Endothelial cell of umbilical vein (primary cell): ENCODE results near the gene PON2. TPM values are rescaled to one million over a fixed set of nuclear protein-coding genes. Genes with fewer than 3 reads are reported as not detected.

ENCODE experiments used
- BruUV-seq: library from RNA; stranded (reverse); fragments of 400-500 nt; replicated peaks from 2 replicates; lab custom pipeline; 2021; lab: Mats Ljungman, UMichigan
- CTCF ChIA-PET: fragments of 300-600, 350-600 bp; sonication (Branson Sonifier 250); formaldehyde crosslinking; loops from one replicate; lab custom pipeline; 2021; ENCODE audit warnings: antibody characterized with exemption, inconsistent platforms; lab: Charles Lee
- POLR2A ChIA-PET: fragments of 300-600, 350-600 bp; sonication (Branson Sonifier 250); formaldehyde crosslinking; loops from one replicate; lab custom pipeline; 2021; ENCODE audit warnings: antibody characterized with exemption, inconsistent platforms; lab: Charles Lee
- DNase-seq: peaks from one replicate; pipeline ENCODE4 v3.0.0-alpha.2; 2011; ENCODE audit warnings: low read depth, low spot score
- FAIRE-seq: peaks from 2 replicates; lab custom pipeline; 2011; peaks lifted over from hg19 to GRCh38; lab: Jason Lieb, UNC
- H2AFZ ChIP-seq: 2 replicates; pipeline ENCODE4 v1.6.0; 2012; ENCODE audit warnings: low read depth, low read length, control low read depth, inconsistent platforms
- H3K27ac ChIP-seq: 2 replicates; pipeline ENCODE4 v1.5.1; 2011; ENCODE audit warnings: low read depth, mild to moderate bottlenecking, control low read depth, low read length, moderate library complexity; ENCODE audit not compliant: insufficient read depth
- H3K27me3 ChIP-seq, 2 experiments: 2 replicates each; pipeline versions ENCODE4 v1.6.0 to v1.6.1; 2011; ENCODE audit warnings: low read length in 2 of 2, mixed read lengths in 1 of 2; ENCODE audit not compliant: control insufficient read depth in 2 of 2, insufficient read depth in 2 of 2
- H3K36me3 ChIP-seq, 2 experiments: 2 replicates in 1 of 2; 3 replicates in 1 of 2; pipeline ENCODE4 v1.5.1; 2011; ENCODE audit warnings: low read length in 2 of 2, mild to moderate bottlenecking in 1 of 2, moderate library complexity in 1 of 2; ENCODE audit not compliant: control insufficient read depth in 2 of 2, insufficient read depth in 2 of 2; ENCODE audit errors: extremely low read depth in 1 of 2
- H3K4me1 ChIP-seq: 3 replicates; pipeline ENCODE4 v1.5.1; 2011; ENCODE audit warnings: mild to moderate bottlenecking, low read length; ENCODE audit not compliant: control insufficient read depth, insufficient read depth; ENCODE audit errors: extremely low read depth
- H3K4me2 ChIP-seq: 2 replicates; pipeline ENCODE4 v1.6.1; 2011; ENCODE audit warnings: low read length, control low read depth, mixed read lengths; ENCODE audit not compliant: insufficient read depth
- H3K4me3 ChIP-seq, 3 experiments: fragments of 200-600 bp in 1 of 3; sonication (generic), shearing (Covaris generic) in 1 of 3; replicated peaks in 1 of 3; 2 replicates each; pipeline ENCODE4 v1.5.1; 2011 to 2016; ENCODE audit warnings: control low read depth in 3 of 3, low read length in 3 of 3, mild to moderate bottlenecking in 2 of 3, inconsistent platforms in 1 of 3, low read depth in 1 of 3, moderate library complexity in 1 of 3; ENCODE audit not compliant: insufficient read depth in 1 of 3
- H3K79me2 ChIP-seq: 2 replicates; pipeline ENCODE4 v1.6.0; 2012; ENCODE audit warnings: low read length, inconsistent platforms; ENCODE audit not compliant: control insufficient read depth, insufficient read depth
- H3K9ac ChIP-seq: replicated peaks from 2 replicates; pipeline ENCODE3; 2011; ENCODE audit warnings: low read length, control low read depth; ENCODE audit not compliant: insufficient read depth; ENCODE audit errors: extremely low read depth
- H3K9me1 ChIP-seq: replicated peaks from 3 replicates; pipeline ENCODE4 v1.6.0; 2011; ENCODE audit warnings: mild to moderate bottlenecking, low read length; ENCODE audit not compliant: control insufficient read depth, insufficient read depth; ENCODE audit errors: extremely low read depth
- H3K9me3 ChIP-seq: replicated peaks from 2 replicates; pipeline ENCODE4 v1.5.1; 2012; ENCODE audit warnings: low read length, inconsistent platforms; ENCODE audit not compliant: control insufficient read depth, insufficient read depth
- H4K20me1 ChIP-seq: replicated peaks from 2 replicates; pipeline ENCODE3; 2011; ENCODE audit warnings: mild to moderate bottlenecking, low read length; ENCODE audit not compliant: control insufficient read depth, insufficient read depth; ENCODE audit errors: extremely low read depth
- EZH2 ChIP-seq: IDR thresholded peaks from 2 replicates; pipeline ENCODE4 v1.6.1; 2012; ENCODE audit warnings: borderline replicate concordance, low read depth, mild to moderate bottlenecking, moderate library complexity, low read length, inconsistent platforms; ENCODE audit not compliant: severe bottlenecking
- FOS ChIP-seq: IDR thresholded peaks from 2 replicates; pipeline ENCODE4 v1.6.1; 2011; ENCODE audit warnings: mild to moderate bottlenecking, low read length, moderate library complexity, borderline replicate concordance; ENCODE audit not compliant: insufficient read depth
- GATA2 ChIP-seq: IDR thresholded peaks from 2 replicates; pipeline ENCODE4 v1.7.0; 2011; ENCODE audit warnings: low read depth, mild to moderate bottlenecking, moderate library complexity, mixed read lengths, low read length; ENCODE audit not compliant: insufficient read length, insufficient read depth
- JUN ChIP-seq: IDR thresholded peaks from 2 replicates; pipeline ENCODE4 v1.6.1; 2011; ENCODE audit warnings: borderline replicate concordance, low read depth; ENCODE audit not compliant: insufficient read length, insufficient read depth
- MYC ChIP-seq: IDR thresholded peaks from one replicate; pipeline ENCODE4 v1.6.1; 2011; ENCODE audit warnings: mild to moderate bottlenecking, low read depth, low read length
- POLR2A ChIP-seq: IDR thresholded peaks from 2 replicates; pipeline ENCODE4 v1.6.1; 2012; ENCODE audit warnings: low read depth, mild to moderate bottlenecking, control low read depth, low read length
- POLR2AphosphoS5 ChIP-seq: IDR thresholded peaks from 2 replicates; pipeline ENCODE4 v1.6.1; 2012; ENCODE audit warnings: low read depth, mild to moderate bottlenecking, control low read depth, low read length, moderate library complexity; ENCODE audit not compliant: insufficient read depth
- dilution Hi-C: fragments of 300-500 bp; cut with MboI; formaldehyde crosslinking; loops from one replicate; pipeline ENCODE4 v1.15.0; 2019; ENCODE audit warnings: low sequenced_read_pairs; ENCODE audit not compliant: extremely low pct_ligation_motif_present
- intact Hi-C: fragments of 100-400 bp; cut with micrococcal nuclease; formaldehyde crosslinking; loops from one replicate; pipeline ENCODE4 v1.10.0; 2022
- polyA plus RNA-seq, 4 experiments: library from polyadenylated mRNA; depleted of rRNA in 3 of 4; stranded (reverse) in 3 of 4; unstranded in 1 of 4; fragments of >200 nt; gene quantifications; 2 replicates each; pipeline versions ENCODE4 v1.2.1 to v1.2.3, GENCODE V29; 2011 to 2012; ENCODE audit warnings: missing spikeins in 1 of 4
- total RNA-seq: library from RNA; stranded (reverse); gene quantifications from 2 replicates; pipeline ENCODE4 v1.2.3, GENCODE V29; 2021
- TF ChIP-seq, protein P1 (sequence below), 2 donors: IDR thresholded peaks; 1 replicate in 1 of 2; 2 replicates in 1 of 2; pipeline ENCODE4 v1.5.1; 2011; ENCODE audit warnings: low read length in 2 of 2, mild to moderate bottlenecking in 2 of 2, moderate library complexity in 2 of 2, control low read depth in 1 of 2, inconsistent platforms in 1 of 2, low read depth in 1 of 2; ENCODE audit not compliant: insufficient read depth in 1 of 2; ENCODE audit errors: extremely low read depth in 1 of 2
- TF ChIP-seq, protein P2 (sequence below): IDR thresholded peaks from 2 replicates; pipeline ENCODE4 v1.6.1; 2011; ENCODE audit not compliant: insufficient read depth, insufficient read length

Gene PON2
- total and polyA plus RNA-seq, 2 donors (not counting 3 experiments of a cell fraction or from before 2014, with no cell fraction given) = 110 to 125 TPM

DNA sequence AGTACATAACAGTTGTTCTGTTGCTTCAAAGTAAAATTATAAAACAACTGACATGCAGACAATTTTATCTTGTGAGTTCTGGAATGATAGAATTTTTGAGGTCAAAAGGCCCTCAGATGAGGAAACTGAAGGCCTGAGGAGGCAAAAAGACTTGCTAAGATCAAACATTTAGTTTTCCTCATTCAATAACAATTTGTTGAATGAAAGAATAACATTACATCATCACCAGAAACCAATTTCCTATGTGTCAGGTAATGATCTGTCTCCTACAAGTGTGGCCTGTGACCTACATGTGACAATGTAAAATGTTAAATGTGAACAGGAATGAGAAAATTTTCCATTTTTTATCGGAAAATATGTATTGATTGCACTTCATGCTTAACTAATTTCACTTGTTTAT, 34.4 kb upstream of the PON2 start:
- no peaks in the 10 kb centered on the region for H3K9me1 ChIP-seq
- TF ChIP-seq POLR2A (no peak), EZH2 (no peak), MYC (no peak), GATA2 (no peak), FOS (no peak), POLR2AphosphoS5 (no peak), JUN (no peak)
- TF ChIP-seq, protein P1, sequence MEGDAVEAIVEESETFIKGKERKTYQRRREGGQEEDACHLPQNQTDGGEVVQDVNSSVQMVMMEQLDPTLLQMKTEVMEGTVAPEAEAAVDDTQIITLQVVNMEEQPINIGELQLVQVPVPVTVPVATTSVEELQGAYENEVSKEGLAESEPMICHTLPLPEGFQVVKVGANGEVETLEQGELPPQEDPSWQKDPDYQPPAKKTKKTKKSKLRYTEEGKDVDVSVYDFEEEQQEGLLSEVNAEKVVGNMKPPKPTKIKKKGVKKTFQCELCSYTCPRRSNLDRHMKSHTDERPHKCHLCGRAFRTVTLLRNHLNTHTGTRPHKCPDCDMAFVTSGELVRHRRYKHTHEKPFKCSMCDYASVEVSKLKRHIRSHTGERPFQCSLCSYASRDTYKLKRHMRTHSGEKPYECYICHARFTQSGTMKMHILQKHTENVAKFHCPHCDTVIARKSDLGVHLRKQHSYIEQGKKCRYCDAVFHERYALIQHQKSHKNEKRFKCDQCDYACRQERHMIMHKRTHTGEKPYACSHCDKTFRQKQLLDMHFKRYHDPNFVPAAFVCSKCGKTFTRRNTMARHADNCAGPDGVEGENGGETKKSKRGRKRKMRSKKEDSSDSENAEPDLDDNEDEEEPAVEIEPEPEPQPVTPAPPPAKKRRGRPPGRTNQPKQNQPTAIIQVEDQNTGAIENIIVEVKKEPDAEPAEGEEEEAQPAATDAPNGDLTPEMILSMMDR (IDR thresholded peaks at IDR 0.05; ENCODE audit: extremely low read depth in 1 of 2, insufficient read depth in 1 of 2, low read depth in 1 of 2, low read length in 2 of 2) = no peak
- TF ChIP-seq, protein P2, sequence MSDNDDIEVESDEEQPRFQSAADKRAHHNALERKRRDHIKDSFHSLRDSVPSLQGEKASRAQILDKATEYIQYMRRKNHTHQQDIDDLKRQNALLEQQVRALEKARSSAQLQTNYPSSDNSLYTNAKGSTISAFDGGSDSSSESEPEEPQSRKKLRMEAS = no peak
- no peak overlapping the region for H3K4me3 ChIP-seq
- intact Hi-C loops = no loop called here
- no peaks in the 10 kb centered on the region for H4K20me1 ChIP-seq
- H3K4me1 ChIP-seq = peaks cover 30% of the 10 kb centered on the region
- no peak overlapping the region for H3K4me2 ChIP-seq
- H3K9ac ChIP-seq = no peak overlapping the region
- H2AFZ ChIP-seq = no peak overlapping the region
- dilution Hi-C loops = no loop called here
- ChIA-PET CTCF (no interaction called here), POLR2A (no interaction called here)
- no peak for FAIRE-seq
- H3K9me3 ChIP-seq = no peaks in the 10 kb centered on the region
- no peaks in the 10 kb centered on the region for H3K79me2 ChIP-seq
- peaks cover 0 to 2% of the 10 kb centered on the region in 2 experiments for H3K27me3 ChIP-seq
- H3K36me3 ChIP-seq = no peaks in the 10 kb centered on the region
- no peak for DNase-seq
- BruUV-seq = no TSS peak
- H3K27ac ChIP-seq = no peak overlapping the region
